Pancreas (tissue), 10 donors: ENCODE data around the gene GRIK1. TPM values are rescaled to one million over a fixed set of nuclear protein-coding genes. Genes with fewer than 3 reads are reported as not detected.

Experiments
- ATAC-seq, 4 donors: fragments of 200-7000 bp; cut with Tn5 transposase; one replicate each; pipeline versions ENCODE4 v1.8.0 to v1.9.1; 2020; ENCODE audit warnings: mild to moderate bottlenecking in 4 of 4, moderate library complexity in 4 of 4
- DNase-seq, 6 donors: peaks; one replicate each; pipeline ENCODE4 v3.0.0-alpha.2; 2020
- FAIRE-seq: peaks from 2 replicates; lab custom pipeline; 2012; peaks lifted over from hg19 to GRCh38; lab: Jason Lieb, UNC
- H3K27ac ChIP-seq, 4 donors: fragments of 200-600 bp; sonication (generic); 1 replicate in 3 of 4; 2 replicates in 1 of 4; pipeline versions ENCODE4 v1.5.0 to v1.8.0; 2020
- H3K27me3 ChIP-seq, 4 donors: fragments of 200-600 bp; one replicate each; pipeline ENCODE4 v1.8.0; 2021
- H3K36me3 ChIP-seq, 3 donors: fragments of 200-600 bp; sonication (generic) in 1 of 3; one replicate each; pipeline versions ENCODE4 v1.5.0 to v1.8.0; 2020 to 2021
- H3K4me1 ChIP-seq, 3 donors: fragments of 200-600 bp; one replicate each; pipeline ENCODE4 v1.8.0; 2021
- H3K4me3 ChIP-seq, 4 donors: fragments of 200-600 bp; sonication (generic) in 2 of 4; one replicate each; pipeline versions ENCODE4 v1.5.0 to v1.8.0; 2020 to 2021
- H3K9me3 ChIP-seq, 4 donors: fragments of 200-600 bp; one replicate each; pipeline ENCODE4 v1.8.0; 2021
- CTCF ChIP-seq, 4 donors: fragments of 200-600 bp; sonication (generic) in 3 of 4; IDR thresholded peaks; one replicate each; pipeline versions ENCODE4 v1.5.0 to v1.8.0; 2021; ENCODE audit warnings: antibody characterized with exemption in 4 of 4
- WGBS, 2 donors: extraction: QIAGEN DNeasy Blood & Tissue Kit; methylation state at CpG; one replicate each; pipeline ENCODE4 v1.1.7; 2013; 5-methylcytosine and 5-hydroxymethylcytosine counted together
- intact Hi-C, 3 donors: fragments of 100-400 bp; cut with DNase I; formaldehyde crosslinking; loops; one replicate each; pipeline versions ENCODE4 v1.11.1 to v1.14.2; 2022
- polyA plus RNA-seq, 2 donors: library from polyadenylated mRNA; stranded (reverse); fragments of 200-250 nt; gene quantifications; one replicate each; pipeline ENCODE4 v1.2.3, GENCODE V29; 2013
- total RNA-seq, 6 donors: library from RNA; stranded (reverse); fragmentation: NEBNext Ultra II Directional in 4 of 6; extraction: Animal tissue kit (Norgen Biotek cat#: 25700) in 4 of 6; gene quantifications; one replicate each; pipeline versions ENCODE4 v1.2.1 to v1.2.4, GENCODE V29; 2021 to 2023
- donor health status: healthy with polysubstance abuse.
- donor health status: DM: no; HTN: no; CAD: no; lungs with moderate emphysema.
- donor health status: DM: no; HTN: no; CAD: no.
- donor health status: control.
- donor health status: control.
- donor health status: Bipolar disorder and iron deficiency.
- donor health status: DM: yes; HTN: yes; CAD: no.
- donor health status: DM: no; HTN: no; CAD: no.
- donor health status: DM: no; HTN: no; CAD: no.
- donor health status: DM: yes; HTN: yes; CAD: no.

The GRIK1 gene
- total and polyA plus RNA-seq, 8 donors, result 0.02 to 0.09 (median 0.08) TPM; not detected in 5

- no peak for TF ChIP-seq CTCF (IDR thresholded peaks at IDR 0.05)
- intact Hi-C loops, result no loop called here
- no peak for FAIRE-seq
- H3K36me3 ChIP-seq, result no peaks in the 10 kb centered on the region
- 36 to 51% methylated on average over 3 of the region's 3 CpGs for WGBS, 2 donors
- peak overlapping the region in 1 of 4 donors; percentile 46 for H3K27ac ChIP-seq
- peak; percentile 52 to 85 (median 74) for ATAC-seq
- DNase-seq, result peak in 1 of 6 donors; percentile 12
- no peaks in the 10 kb centered on the region for H3K9me3 ChIP-seq
- H3K4me1 ChIP-seq, result peaks cover 0 to 9% (median 0%) of the 10 kb centered on the region in 3 donors
- H3K27me3 ChIP-seq, result no peaks in the 10 kb centered on the region
- no peak overlapping the region for H3K4me3 ChIP-seq
Observed at GRCh38 chr21:29585462-29585861, 354.3 kb downstream of the GRIK1 start.

- intact Hi-C loops, result no loop called here
- FAIRE-seq (no peak), ATAC-seq (no peak), DNase-seq (no peak)
- Histone ChIP-seq H3K9me3 (no peaks in the 10 kb centered on the region), H3K4me1 (peaks cover 0 to 9% (median 0%) of the 10 kb centered on the region in 3 donors), H3K4me3 (no peak overlapping the region), H3K27ac (no peak overlapping the region), H3K27me3 (no peaks in the 10 kb centered on the region), H3K36me3 (no peaks in the 10 kb centered on the region)
- WGBS, 2 donors, result 61% methylated on average over 2 of the region's 2 CpGs
- TF ChIP-seq CTCF (IDR thresholded peaks at IDR 0.05), result no peak
Observed at GRCh38 chr21:29583424-29583924, 356.3 kb downstream of the GRIK1 start.

GRCh38 chr21:29582855-29583254 lies 356.9 kb downstream of the GRIK1 start:
- Histone ChIP-seq H3K27ac (no peak overlapping the region), H3K4me1 (peaks cover 0 to 12% (median 0%) of the 10 kb centered on the region in 3 donors), H3K9me3 (no peaks in the 10 kb centered on the region), H3K27me3 (no peaks in the 10 kb centered on the region), H3K36me3 (no peaks in the 10 kb centered on the region), H3K4me3 (no peak overlapping the region)
- 94 to 98% methylated on average over 5 of the region's 5 CpGs for WGBS, 2 donors
- FAIRE-seq (no peak), ATAC-seq (no peak), DNase-seq (no peak)
- TF ChIP-seq CTCF (IDR thresholded peaks at IDR 0.05), result no peak
- intact Hi-C loops, result no loop called here

GRCh38 chr21:29581393-29581792 lies 358.4 kb downstream of the GRIK1 start:
- no peak for ATAC-seq
- FAIRE-seq, result no peak
- intact Hi-C loops, result no loop called here

More at GRCh38 chr21:29581393-29581792, 358.4 kb downstream of the GRIK1 start:
- Histone ChIP-seq H3K4me3 (no peak overlapping the region), H3K4me1 (peaks cover 0 to 5% (median 0%) of the 10 kb centered on the region in 3 donors), H3K36me3 (no peaks in the 10 kb centered on the region), H3K27ac (no peak overlapping the region), H3K9me3 (no peaks in the 10 kb centered on the region), H3K27me3 (no peaks in the 10 kb centered on the region)
- TF ChIP-seq CTCF (IDR thresholded peaks at IDR 0.05), result no peak
- WGBS, 2 donors, result 68 to 69% methylated on average over 5 of the region's 5 CpGs
- no peak for DNase-seq
